Neural cell (in vitro differentiated cells): Measurements from ENCODE around the gene TNFRSF8. TPM values are rescaled to one million over a fixed set of nuclear protein-coding genes. Genes with fewer than 3 reads are reported as not detected.

Experiments
- H2AFZ ChIP-seq: fragments of 200-600, 300-800 bp; sonication (generic), shearing (Covaris generic); 2 replicates; pipeline ENCODE4 v1.6.0; 2014; ENCODE audit warnings: low read depth, mild to moderate bottlenecking, antibody characterized with exemption, low read length, moderate library complexity
- H3F3A ChIP-seq: fragments of 200-600 bp; shearing (Covaris generic); 2 replicates; pipeline ENCODE4 v1.6.1; 2016; ENCODE audit warnings: mild to moderate bottlenecking, moderate library complexity, mixed read lengths, antibody characterized with exemption, low read length; ENCODE audit not compliant: insufficient read depth, poor library complexity, severe bottlenecking
- H3K27ac ChIP-seq: fragments of 200-600, 300-800 bp; sonication (generic), shearing (Covaris generic); 2 replicates; pipeline ENCODE4 v1.5.1; 2014; ENCODE audit warnings: mild to moderate bottlenecking, low read length, moderate library complexity
- H3K27me3 ChIP-seq: fragments of 300-800, 200-600 bp; sonication (generic), shearing (Covaris generic); 2 replicates; pipeline ENCODE4 v1.6.0; 2014; ENCODE audit warnings: mild to moderate bottlenecking, low read depth, low read length, moderate library complexity; ENCODE audit not compliant: insufficient read depth
- H3K36me3 ChIP-seq: fragments of 300-800, 200-600 bp; sonication (generic), shearing (Covaris generic); 2 replicates; pipeline ENCODE4 v1.5.1; 2014; ENCODE audit warnings: mild to moderate bottlenecking, antibody characterized with exemption, low read length, moderate library complexity; ENCODE audit not compliant: insufficient read depth
- H3K4me2 ChIP-seq: fragments of 300-800, 200-600 bp; sonication (generic), shearing (Covaris generic); 2 replicates; pipeline ENCODE4 v1.6.0; 2014; ENCODE audit warnings: mild to moderate bottlenecking, low read length
- H3K4me3 ChIP-seq: fragments of 300-800, 200-600 bp; sonication (generic), shearing (Covaris generic); 2 replicates; pipeline ENCODE4 v1.5.1; 2014; ENCODE audit warnings: mild to moderate bottlenecking, low read length, moderate library complexity
- H3K79me2 ChIP-seq: fragments of 200-600 bp; shearing (Covaris generic); replicated peaks from 2 replicates; pipeline ENCODE4 v1.6.0; 2014; ENCODE audit warnings: mild to moderate bottlenecking, low read length, moderate library complexity; ENCODE audit not compliant: insufficient read depth
- H3K9ac ChIP-seq: fragments of 300-800, 200-600 bp; sonication (generic), shearing (Covaris generic); 2 replicates; pipeline ENCODE4 v1.6.1; 2016; ENCODE audit warnings: mild to moderate bottlenecking, low read length, mixed read lengths
- H3K9me2 ChIP-seq: fragments of 200-600 bp; shearing (Covaris generic); 2 replicates; pipeline ENCODE4 v1.6.1; 2016; ENCODE audit warnings: mild to moderate bottlenecking, low read length, mixed read lengths; ENCODE audit not compliant: insufficient read depth
- H3K9me3 ChIP-seq: fragments of 200-600, 300-800 bp; sonication (generic), shearing (Covaris generic); 2 replicates; pipeline ENCODE4 v1.6.1; 2016; ENCODE audit warnings: mild to moderate bottlenecking, mixed run types, low read length, moderate library complexity, mixed read lengths
- H4K20me1 ChIP-seq: fragments of 200-600 bp; shearing (Covaris generic); 2 replicates; pipeline ENCODE4 v1.6.1; 2016; ENCODE audit warnings: mild to moderate bottlenecking, mixed run types; ENCODE audit not compliant: insufficient read depth
- CTCF ChIP-seq: fragments of 450-650 bp; IDR thresholded peaks from 2 replicates; pipeline ENCODE4 v1.5.1; 2014; ENCODE audit warnings: antibody characterized with exemption, mild to moderate bottlenecking, moderate library complexity; ENCODE audit not compliant: poor library complexity, severe bottlenecking
- EP300 ChIP-seq: fragments of 450-650 bp; conservative IDR thresholded peaks from 2 replicates; pipeline ENCODE4 v1.6.1; 2014; ENCODE audit warnings: antibody characterized with exemption, mild to moderate bottlenecking, moderate library complexity; ENCODE audit not compliant: poor library complexity, severe bottlenecking
- EZH2 ChIP-seq: fragments of 200-600, 300-800 bp; shearing (Covaris generic), sonication (generic); IDR thresholded peaks from 2 replicates; pipeline ENCODE4 v1.6.1; 2014; ENCODE audit warnings: antibody characterized with exemption, low read length, borderline replicate concordance, mild to moderate bottlenecking; ENCODE audit not compliant: insufficient read depth, poor library complexity, severe bottlenecking
- MXI1 ChIP-seq: fragments of 450-650 bp; conservative IDR thresholded peaks from 2 replicates; pipeline ENCODE4 v1.6.1; 2014; ENCODE audit warnings: antibody characterized with exemption, mild to moderate bottlenecking; ENCODE audit not compliant: poor library complexity, severe bottlenecking
- POLR2AphosphoS5 ChIP-seq: IDR thresholded peaks from 2 replicates; pipeline ENCODE4 v1.6.1; 2012
- REST ChIP-seq: IDR thresholded peaks from 2 replicates; pipeline ENCODE4 v1.6.1; 2012; ENCODE audit warnings: borderline replicate concordance
- SMC3 ChIP-seq: fragments of 450-650 bp; conservative IDR thresholded peaks from 2 replicates; pipeline ENCODE4 v1.6.1; 2014; ENCODE audit warnings: antibody characterized with exemption, mild to moderate bottlenecking, moderate library complexity; ENCODE audit not compliant: poor library complexity
- TAF1 ChIP-seq: IDR thresholded peaks from 2 replicates; pipeline ENCODE4 v1.6.1; 2012; ENCODE audit warnings: low read depth
- polyA plus RNA-seq: library from polyadenylated mRNA; depleted of rRNA; stranded (reverse); fragments of >200 nt; gene quantifications from 2 replicates; pipeline ENCODE4 v1.2.3, GENCODE V29; 2014

The TNFRSF8 gene
- polyA plus RNA-seq, 1 donor from 2014 or later = not detected

- H4K20me1 ChIP-seq = no peaks in the 10 kb centered on the region
- no peak overlapping the region for H2AFZ ChIP-seq
- no peaks in the 10 kb centered on the region for H3K79me2 ChIP-seq
- peaks cover 5% of the 10 kb centered on the region for H3K9me3 ChIP-seq
- H3K36me3 ChIP-seq = no peaks in the 10 kb centered on the region
- no peak overlapping the region for H3K27ac ChIP-seq
- no peaks in the 10 kb centered on the region for H3K9me2 ChIP-seq
- no peak overlapping the region for H3K4me2 ChIP-seq
- TF ChIP-seq MXI1 (no peak), CTCF (no peak), EZH2 (no peak), REST (no peak), SMC3 (no peak), TAF1 (no peak), POLR2AphosphoS5 (no peak)
- H3K27me3 ChIP-seq = no peaks in the 10 kb centered on the region
- H3K4me3 ChIP-seq = no peak overlapping the region
- no peaks in the 10 kb centered on the region for H3F3A ChIP-seq
- no peak overlapping the region for H3K9ac ChIP-seq
These were observed 24.8 kb downstream of the TNFRSF8 start for GRCh38 chr1:12087797-12088314.

GRCh38 chr1:12088607-12089006 lies 25.5 kb downstream of the TNFRSF8 start:
- no peaks in the 10 kb centered on the region for H3K9me3 ChIP-seq
- no peak overlapping the region for H3K4me2 ChIP-seq
- H2AFZ ChIP-seq = no peak overlapping the region
- no peaks in the 10 kb centered on the region for H3K9me2 ChIP-seq
- H3K79me2 ChIP-seq = no peaks in the 10 kb centered on the region
- no peaks in the 10 kb centered on the region for H3K36me3 ChIP-seq
- no peak overlapping the region for H3K4me3 ChIP-seq
- H3K9ac ChIP-seq = no peak overlapping the region
- H4K20me1 ChIP-seq = no peaks in the 10 kb centered on the region
- no peak for TF ChIP-seq EP300
- no peak for TF ChIP-seq REST
- no peak for TF ChIP-seq POLR2AphosphoS5
- no peaks in the 10 kb centered on the region for H3F3A ChIP-seq
- H3K27me3 ChIP-seq = no peaks in the 10 kb centered on the region
- no peak overlapping the region for H3K27ac ChIP-seq
